TTC549 (cell line): ENCODE results near the gene SELENOO.

ENCODE experiments used
- FAIRE-seq: peaks from 2 replicates; lab custom pipeline; 2012; peaks lifted over from hg19 to GRCh38; lab: Jason Lieb, UNC

SELENOO gene

GRCh38 chr22:50216684-50217520, 16.1 kb downstream of the SELENOO start:
- no peak for FAIRE-seq

GRCh38 chr22:50217543-50218152, 16.8 kb downstream of the SELENOO start:
- FAIRE-seq = no peak

DNA sequence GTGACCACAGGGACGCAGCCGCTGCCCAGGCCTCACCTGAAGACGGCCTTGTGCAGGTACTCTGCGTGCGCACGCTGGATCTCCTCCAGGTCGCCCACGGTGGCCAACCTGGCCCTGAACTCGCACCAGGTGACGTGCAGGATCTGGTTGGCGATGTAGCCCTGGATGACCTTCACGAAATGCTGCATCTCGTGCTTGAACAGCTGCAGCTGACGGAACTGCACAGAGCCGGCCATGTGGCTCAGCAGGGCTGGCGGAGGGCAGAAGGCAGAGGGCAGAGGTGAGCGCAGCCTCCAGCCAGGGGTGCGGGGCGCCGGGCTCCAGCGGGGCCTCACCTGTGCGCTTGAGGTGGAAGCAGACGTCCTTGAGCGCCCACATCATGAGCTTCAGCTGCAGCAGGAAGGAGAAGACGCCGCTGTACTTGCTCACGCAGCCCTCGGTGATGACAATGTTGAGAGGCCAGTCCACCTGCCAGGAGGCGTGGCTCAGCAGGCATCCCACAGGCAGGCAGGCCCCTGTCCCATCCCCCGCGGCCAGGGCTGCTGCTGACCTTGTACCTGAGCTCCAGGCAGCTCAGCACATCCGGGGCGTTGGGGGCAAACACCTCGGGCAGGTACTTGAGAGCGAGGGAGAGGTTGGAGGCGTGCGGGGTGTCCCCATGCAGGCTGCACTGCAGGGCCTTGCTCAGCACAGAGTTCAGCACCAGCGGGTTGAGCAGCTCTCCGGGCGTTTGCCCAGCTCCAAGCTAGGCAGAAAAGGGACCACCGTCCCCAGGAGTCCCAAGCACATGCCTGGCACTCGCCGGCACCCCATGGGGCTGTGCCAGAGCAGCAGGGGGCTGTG, 17.6 kb downstream of the SELENOO start:
- FAIRE-seq = no peak

DNA sequence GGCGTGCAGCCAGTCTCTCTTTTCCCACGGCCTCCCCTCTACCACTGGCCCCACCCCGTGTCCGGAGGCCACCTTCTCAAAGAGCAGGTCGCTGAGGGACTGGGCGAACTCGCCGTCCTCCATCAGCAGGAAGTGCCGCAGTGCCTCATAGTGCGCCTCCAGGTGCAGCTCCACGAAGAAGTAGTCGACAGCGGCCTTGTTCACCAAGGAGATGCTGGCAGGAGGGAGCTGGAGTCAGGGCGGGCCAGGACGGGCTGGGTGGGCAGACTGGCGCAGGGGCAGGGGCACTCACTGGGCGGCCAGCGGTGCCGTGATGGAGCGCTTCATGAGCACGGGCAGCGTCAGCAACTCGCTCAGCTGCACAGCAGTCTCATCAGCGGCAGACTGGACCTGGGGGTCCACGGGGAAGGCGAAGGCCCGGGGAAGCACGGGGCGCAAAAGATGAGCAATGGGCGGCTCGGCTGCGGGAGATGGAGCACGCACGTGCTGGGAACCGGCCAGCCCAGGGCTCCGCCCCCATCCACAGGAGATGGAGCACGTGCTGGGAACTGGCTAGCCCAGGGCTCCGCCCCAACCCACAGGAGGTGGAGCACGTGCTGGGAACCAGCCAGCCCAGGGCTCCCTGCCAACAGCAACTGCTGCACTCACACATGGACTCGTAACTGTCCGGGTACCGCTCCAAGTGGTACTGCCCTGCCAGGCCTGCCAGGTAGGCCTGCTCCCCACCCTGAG, 18.4 kb downstream of the SELENOO start:
- no peak for FAIRE-seq

DNA sequence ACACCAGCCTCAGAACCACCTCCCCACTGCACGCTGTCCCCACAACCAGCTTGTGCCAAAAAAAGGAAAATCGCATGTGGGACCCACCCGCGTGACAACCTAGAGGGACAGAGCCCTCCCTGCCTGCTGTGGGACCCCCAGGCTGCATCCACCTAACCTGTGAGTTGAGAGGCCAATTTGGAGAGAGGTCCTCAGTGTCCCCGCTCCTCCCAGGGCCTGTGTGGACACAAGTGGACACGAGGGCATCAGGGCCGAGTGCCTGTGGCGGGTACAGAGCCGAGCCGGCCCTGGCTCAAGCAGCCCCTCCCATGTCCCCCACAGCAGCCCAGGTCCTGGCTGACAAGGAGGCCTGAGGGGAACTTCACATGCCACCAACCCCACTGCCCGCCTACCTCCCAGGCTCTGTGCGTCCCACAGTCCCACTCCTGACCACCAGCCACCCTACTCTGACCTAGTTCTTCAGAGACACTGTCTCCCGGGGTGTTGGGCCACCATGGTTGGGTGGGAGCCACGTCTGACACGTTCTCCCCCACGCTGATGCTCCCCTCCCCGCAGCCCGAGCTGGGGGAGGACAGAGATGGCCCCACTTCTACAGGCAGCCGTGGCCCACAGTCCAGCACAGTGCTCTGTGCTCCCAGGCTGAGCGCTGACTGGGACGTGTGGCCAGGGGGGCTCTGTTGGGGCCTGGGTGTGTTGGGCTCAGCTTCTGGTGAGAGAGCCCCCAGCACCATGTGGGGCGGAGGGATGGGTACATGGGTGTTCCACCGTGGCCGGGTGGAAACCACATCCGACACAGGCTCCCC, 19.2 kb downstream of the SELENOO start:
- no peak for FAIRE-seq

GRCh38 chr22:50220603-50221409, 20.0 kb downstream of the SELENOO start:
- no peak for FAIRE-seq

DNA sequence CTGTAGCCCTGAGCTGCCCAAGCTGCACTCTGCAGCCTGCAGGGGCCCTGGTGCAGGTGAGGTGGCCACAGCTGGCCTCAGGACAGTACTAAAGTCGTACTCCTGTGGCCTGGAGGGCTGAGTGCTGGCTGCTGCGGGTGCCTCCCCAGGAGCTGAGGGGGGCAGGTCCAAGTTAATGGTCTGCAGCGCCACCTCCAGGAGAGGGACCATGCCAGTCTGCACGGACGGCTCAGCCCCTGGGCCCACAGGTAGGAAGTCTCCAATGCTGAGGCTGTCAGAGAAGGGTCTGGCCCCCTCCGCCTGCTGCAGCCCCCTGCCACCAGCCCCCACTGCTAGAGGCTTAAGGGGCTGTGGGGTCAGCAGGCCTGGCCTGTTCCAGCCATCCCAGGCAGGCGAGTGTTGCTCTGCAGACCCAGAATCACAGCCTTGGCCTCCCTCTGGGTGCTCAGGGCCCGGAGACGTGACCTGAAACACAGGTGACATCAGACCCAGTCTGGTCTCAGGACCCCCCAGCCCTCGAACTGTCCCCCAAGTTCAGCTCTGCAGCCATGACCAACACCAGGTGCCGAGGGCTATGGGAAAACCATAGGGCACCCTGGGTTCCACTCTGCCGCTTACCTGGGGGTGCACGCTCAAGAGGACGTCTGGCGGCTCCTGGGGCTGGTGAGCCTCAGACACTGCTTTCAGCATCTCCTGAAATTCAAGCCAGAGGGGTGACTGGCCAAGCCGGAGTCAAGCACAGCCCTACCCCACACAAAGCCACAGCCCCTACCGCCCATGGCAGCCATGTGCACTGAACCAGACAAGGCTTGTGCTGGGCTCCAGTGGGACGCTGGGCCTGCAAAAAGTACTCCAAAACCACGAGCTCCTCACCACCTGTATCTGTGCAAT, 20.8 kb downstream of the SELENOO start:
- no peak for FAIRE-seq

DNA sequence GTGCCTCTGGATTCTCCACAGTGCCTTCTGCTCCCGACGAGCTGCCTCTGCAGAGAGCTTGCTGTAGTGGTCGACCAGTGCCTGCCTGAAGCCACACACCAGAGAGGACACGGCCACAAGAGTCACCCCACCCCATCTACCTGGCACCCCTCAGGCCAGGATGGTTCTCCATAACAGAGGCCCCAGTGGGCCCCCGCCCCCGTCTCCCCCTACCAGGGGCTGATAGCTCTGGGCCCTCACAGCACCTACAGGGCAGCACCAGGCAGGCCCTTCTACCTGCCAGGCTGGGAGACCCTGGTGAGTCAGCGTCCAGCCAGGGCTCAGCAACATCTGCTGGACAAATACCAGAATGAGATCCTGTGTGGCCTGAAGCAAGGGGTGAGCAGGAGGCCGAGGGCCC, 21.7 kb downstream of the SELENOO start:
- FAIRE-seq = no peak

GRCh38 chr22:50224071-50224470, 23.3 kb downstream of the SELENOO start:
- no peak for FAIRE-seq

DNA sequence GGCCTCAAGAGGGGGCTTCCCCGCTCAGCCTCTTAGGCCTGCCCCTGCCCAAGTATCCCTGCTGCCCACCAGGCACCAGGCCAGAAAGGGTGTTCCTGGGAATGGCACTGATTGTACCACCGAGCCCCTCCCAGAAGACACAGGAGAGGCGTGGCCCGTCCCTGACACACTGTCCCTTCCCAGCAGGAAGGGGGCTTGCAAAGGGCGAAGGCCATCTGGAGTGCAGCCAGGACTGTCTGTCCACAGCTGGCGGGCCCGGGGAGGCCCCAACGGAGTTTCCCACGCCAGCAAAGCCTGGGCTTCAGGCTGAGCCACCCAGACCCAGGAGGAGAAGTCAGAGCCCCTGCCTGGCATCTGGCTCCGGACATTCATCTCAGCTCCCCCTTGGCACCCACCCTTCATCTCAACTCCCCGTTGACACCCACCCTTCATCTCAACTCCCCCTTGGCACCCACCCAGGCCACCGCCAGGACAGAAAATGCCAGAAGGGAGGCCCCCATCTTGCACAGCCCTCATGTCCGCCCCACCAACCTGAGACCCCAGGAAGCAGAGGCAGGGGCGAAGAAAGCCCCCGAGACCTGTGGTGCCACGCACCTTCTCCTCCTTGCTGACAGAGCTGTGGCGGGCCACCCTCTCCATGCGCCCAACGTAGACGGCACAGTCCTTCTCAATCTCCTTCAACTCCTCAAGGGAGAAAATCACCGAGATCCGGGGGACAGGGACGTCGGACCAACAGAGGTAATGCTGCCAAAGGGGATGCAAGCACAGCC, 24.6 kb downstream of the SELENOO start:
- no peak for FAIRE-seq

DNA sequence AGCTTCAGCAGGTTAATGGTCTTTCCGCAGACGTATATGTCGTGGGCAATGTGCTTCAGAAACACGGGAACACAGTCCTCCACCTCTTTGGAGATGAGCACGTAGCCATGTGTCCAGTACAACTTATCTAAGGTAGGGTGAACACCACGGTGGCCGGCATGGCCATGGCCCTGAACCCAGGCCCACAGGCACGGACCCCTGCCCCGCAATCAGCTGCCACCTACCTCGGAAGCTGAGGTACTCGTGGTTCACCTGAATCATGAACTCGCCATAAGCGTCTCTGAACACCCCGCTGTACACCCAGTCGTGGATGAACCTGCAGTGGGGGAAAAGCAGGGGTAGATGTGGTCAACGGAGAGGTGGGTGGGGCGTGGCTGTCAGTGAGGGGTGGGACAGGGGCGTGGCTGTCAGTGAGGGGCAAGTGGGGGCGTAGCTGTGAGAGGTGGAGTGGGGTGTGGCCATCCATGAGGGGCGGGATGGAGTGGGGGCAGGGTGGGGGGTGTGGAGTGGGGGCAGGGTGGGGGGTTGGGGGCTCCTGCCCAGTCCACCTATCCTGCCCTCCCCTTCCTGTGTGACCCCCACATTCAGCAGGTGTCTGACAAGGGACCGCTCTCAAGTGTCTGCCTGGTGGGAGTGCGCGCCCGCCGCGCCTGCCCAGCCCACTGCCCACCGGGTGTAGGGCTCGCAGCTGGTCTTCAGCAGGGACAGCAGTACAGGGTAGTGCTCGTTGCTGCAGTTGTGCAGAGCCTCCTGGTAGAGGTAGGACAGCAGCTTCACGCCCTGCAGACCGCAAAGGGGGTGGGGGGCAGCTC, 25.5 kb downstream of the SELENOO start:
- FAIRE-seq = no peak

GRCh38 chr22:50226875-50227165, 26.0 kb downstream of the SELENOO start:
- no peak for FAIRE-seq

DNA sequence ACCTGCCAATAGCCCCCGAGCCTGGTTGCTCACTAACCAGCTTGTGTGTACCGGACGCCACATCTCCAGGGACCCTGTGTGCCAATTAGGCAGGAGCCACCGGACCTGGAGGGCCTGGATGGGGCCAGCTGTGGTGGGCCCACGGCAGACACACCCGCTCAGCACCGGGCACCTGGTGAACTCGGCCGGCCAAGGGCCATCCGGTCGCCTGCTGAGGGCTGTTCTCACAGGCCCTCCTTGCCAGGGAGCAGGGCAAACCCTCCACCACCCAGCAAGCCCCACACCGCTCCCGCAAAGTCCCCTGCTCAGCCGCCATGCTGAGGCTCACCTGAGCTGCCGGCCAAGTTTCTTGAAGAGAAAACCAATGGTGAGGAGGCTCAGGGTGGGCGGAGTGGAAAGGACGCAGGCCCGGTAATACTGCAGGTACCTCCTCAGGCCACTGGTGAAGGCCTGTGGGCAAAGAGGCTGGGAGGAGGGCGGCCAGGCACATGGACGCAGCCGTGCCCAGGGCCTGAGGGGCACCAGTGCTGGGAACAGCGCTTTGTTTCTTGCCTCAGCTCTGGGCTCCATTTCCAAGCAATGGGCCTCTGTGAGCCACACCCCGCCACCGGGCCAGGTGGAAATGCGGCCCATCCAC, 26.9 kb downstream of the SELENOO start:
- no peak for FAIRE-seq

DNA sequence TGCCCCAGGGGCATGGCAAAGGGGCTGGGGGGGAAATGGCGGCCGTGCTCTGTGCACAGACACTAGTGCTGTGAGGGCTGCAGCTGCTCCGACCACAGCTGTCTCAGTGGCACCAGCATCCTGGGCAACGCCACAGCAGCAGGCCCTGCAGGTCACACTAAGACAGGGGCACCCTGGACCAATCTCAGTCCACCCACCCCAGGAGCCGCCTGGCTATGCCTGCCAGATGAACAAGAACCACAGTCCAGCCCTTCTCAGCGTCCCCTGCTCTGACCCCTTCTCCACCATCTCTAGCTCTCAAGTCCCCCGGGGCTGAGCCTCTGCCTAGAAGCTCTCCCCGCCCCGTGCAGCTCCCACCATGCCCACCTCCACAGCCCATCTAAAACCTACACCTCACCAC, 27.6 kb downstream of the SELENOO start:
- FAIRE-seq = no peak

GRCh38 chr22:50229370-50229769, 28.6 kb downstream of the SELENOO start:
- FAIRE-seq = no peak

DNA sequence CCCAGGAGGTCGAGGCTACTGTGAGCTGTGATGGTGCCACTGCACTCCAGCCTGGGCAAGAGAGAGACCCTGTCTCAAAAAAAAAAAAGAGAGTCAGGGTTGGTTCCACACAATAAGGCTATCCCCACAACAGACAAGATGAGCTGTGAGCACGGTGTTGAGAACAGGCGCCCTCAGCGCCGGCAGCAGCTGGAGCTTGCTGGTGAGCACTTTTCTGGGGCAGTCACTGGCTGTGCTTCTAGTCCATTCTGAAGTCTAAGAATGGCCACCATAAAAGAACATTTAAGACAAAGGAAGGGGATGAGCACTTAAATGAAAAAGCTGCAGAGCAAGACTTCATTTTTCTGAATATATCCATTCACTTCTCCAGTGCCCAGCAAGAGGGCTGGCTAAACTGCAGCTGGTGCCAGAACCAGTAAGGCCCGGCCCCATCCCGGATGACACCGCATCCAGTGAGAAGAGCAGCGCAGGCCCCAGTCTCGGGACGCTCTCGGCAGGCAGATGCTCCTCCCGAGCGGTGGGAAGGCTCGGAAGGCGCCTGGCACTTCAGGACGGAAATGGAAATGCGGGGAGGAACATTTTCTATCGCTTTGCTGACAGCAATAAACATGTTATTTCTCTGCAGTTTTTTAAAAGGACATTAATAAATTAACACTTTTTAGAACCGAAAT, 31.8 kb downstream of the SELENOO start:
- FAIRE-seq = no peak

DNA sequence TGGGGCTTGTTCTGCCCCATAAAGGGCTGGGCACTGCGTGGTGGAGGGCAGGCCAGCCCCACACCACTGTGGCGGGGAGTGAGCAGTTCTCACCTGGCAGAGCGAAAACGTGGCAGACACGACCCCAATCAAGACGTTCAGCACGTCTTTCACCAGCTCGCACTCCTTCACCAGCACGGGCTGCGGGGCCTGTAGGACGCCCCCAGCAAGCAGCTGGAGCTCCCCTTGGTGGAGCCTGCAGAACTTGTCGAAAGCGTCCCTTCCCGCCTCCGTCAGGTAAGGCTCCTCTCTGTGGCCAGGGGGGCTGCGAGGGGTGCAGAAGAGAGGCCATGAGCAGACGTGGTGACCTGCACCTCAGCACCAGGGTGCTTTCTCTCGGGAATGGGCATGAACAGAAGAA, 32.4 kb downstream of the SELENOO start:
- FAIRE-seq = no peak
